MCF 10A (cell line): ENCODE data around the gene RPL36AL. TPM values are rescaled to one million over a fixed set of nuclear protein-coding genes. Genes with fewer than 3 reads are reported as not detected.

ENCODE experiments used
- BruUV-seq: library from RNA; stranded (reverse); fragments of 400-500 nt; replicated peaks from 2 replicates; lab custom pipeline; 2021; lab: Mats Ljungman, UMichigan
- CTCF ChIA-PET: fragments of 300-600 bp; sonication (Branson Sonifier 250); formaldehyde crosslinking; extraction: SDS; loops from one replicate; lab custom pipeline; 2021; ENCODE audit warnings: antibody characterized with exemption, inconsistent platforms; lab: Yijun Ruan, JAX
- POLR2A ChIA-PET: fragments of 300-600, 350-650 bp; sonication (Branson Sonifier 250); formaldehyde crosslinking; extraction: SDS; loops from one replicate; lab custom pipeline; 2020; ENCODE audit warnings: antibody characterized with exemption, inconsistent platforms; lab: Yijun Ruan, JAX
- DNase-seq: peaks from one replicate; pipeline ENCODE4 v3.0.0-alpha.2; 2018; ENCODE audit not compliant: unreplicated experiment
- H3K27ac Mint-ChIP-seq: one replicate; pipeline ENCODE4 v1.8.0; 2022; ENCODE audit warnings: mild to moderate bottlenecking, low read depth, mixed read lengths; ENCODE audit not compliant: unreplicated experiment
- H3K27me3 Mint-ChIP-seq: one replicate; pipeline ENCODE4 v1.8.0; 2022; ENCODE audit warnings: mixed read lengths; ENCODE audit not compliant: insufficient read depth, unreplicated experiment
- H3K36me3 Mint-ChIP-seq: one replicate; pipeline ENCODE4 v1.8.0; 2022; ENCODE audit warnings: mild to moderate bottlenecking, moderate library complexity, mixed read lengths; ENCODE audit not compliant: insufficient read depth, unreplicated experiment
- H3K4me1 Mint-ChIP-seq: one replicate; pipeline ENCODE4 v1.8.0; 2022; ENCODE audit warnings: mixed read lengths; ENCODE audit not compliant: insufficient read depth, unreplicated experiment
- H3K4me3 Mint-ChIP-seq: one replicate; pipeline ENCODE4 v1.8.0; 2022; ENCODE audit warnings: mild to moderate bottlenecking, moderate library complexity, mixed read lengths; ENCODE audit not compliant: unreplicated experiment
- H3K9me3 Mint-ChIP-seq: one replicate; pipeline ENCODE4 v1.8.0; 2022; ENCODE audit warnings: mixed read lengths; ENCODE audit not compliant: unreplicated experiment
- CTCF ChIP-seq: fragments of 200-600 bp; IDR thresholded peaks from one replicate; pipeline ENCODE4 v1.8.0; 2022; ENCODE audit warnings: antibody characterized with exemption, mild to moderate bottlenecking; ENCODE audit not compliant: unreplicated experiment
- intact Hi-C: fragments of 100-400 bp; cut with micrococcal nuclease; formaldehyde crosslinking; loops from 2 replicates; pipeline ENCODE4 v1.14.1; 2022
- total RNA-seq: library from RNA; stranded (reverse); gene quantifications from 2 replicates; pipeline ENCODE4 v1.2.3, GENCODE V29; 2022

Gene RPL36AL
- total RNA-seq, 1 experiment from 2014 or later = 257 TPM

GRCh38 chr14:49598485-49599300 is 21.7 kb downstream of the RPL36AL start, which contains the start of gene LRR1:
LRR1 (plus strand) TSS chr14:49598940; CDS start chr14:49599021, 81 bp downstream.
- peak within 1 kb of the TSS; percentile 99 for H3K27ac Mint-ChIP-seq
- peak; percentile 87 for DNase-seq
- no TSS peak for BruUV-seq
- CTCF ChIA-PET = interaction anchor here (0.6 to 2.4 kb wide), 9 partner anchors 11 to 560 kb away, joined by 3 to 10 read pairs (median 4); partner anchors contain the start of genes KLHDC2, MGAT2, RPL36AL and RPS29
- POLR2A ChIA-PET = interaction anchor here (0.6 to 8.6 kb wide), 10 partner anchors 9 to 181 kb away, joined by 3 to 180 read pairs (median 9); partner anchors contain the start of genes DNAAF2, KLHDC2, MGAT2 and RPL36AL
- no peak for TF ChIP-seq CTCF
- no peaks in the 10 kb centered on the region for H3K36me3 Mint-ChIP-seq
- intact Hi-C loops = loop anchor here (2.0 kb wide), 1 partner anchor 34 kb away; no protein-coding TSS in a partner anchor
- no peaks in the 10 kb centered on the region for H3K27me3 Mint-ChIP-seq
- no peaks in the 10 kb centered on the region for H3K9me3 Mint-ChIP-seq
- H3K4me1 Mint-ChIP-seq = peaks cover 6% of the 10 kb centered on the region
- peak within 1 kb of the TSS; percentile 98 for H3K4me3 Mint-ChIP-seq

- Mint-ChIP-seq H3K36me3 (no peaks in the 10 kb centered on the region), H3K27me3 (no peaks in the 10 kb centered on the region), H3K4me1 (peaks cover 6% of the 10 kb centered on the region), H3K9me3 (no peaks in the 10 kb centered on the region), H3K4me3 (peak overlapping the region; percentile 98), H3K27ac (peak overlapping the region; percentile 99)
- no peak for DNase-seq
- POLR2A ChIA-PET = interaction anchor here (1.0 to 8.6 kb wide), 6 partner anchors 10 to 170 kb away, joined by 3 to 180 read pairs (median 24); partner anchors contain the start of genes DNAAF2, KLHDC2, MGAT2 and RPL36AL
- no TSS peak for BruUV-seq
- CTCF ChIA-PET = interaction anchor here (1.2 to 2.4 kb wide), 5 partner anchors 11 to 171 kb away, joined by 3 to 10 read pairs (median 6); partner anchors contain the start of genes KLHDC2, MGAT2, RPL36AL and RPS29
- intact Hi-C loops = loop anchor here (2.0 kb wide), 1 partner anchor 35 kb away; no protein-coding TSS in a partner anchor
- TF ChIP-seq CTCF = no peak
Observed at GRCh38 chr14:49598189-49598484, 22.3 kb downstream of the RPL36AL start.

- intact Hi-C loops = no loop called here
- no TSS peak for BruUV-seq
- DNase-seq = no peak
- POLR2A ChIA-PET = interaction anchor here (0.7 to 8.6 kb wide), 4 partner anchors 8 to 94 kb away, joined by 3 to 180 read pairs (median 61); partner anchors contain the start of genes MGAT2, RPL36AL and RPS29
- CTCF ChIA-PET = interaction anchor here (0.6 to 1.7 kb wide), 7 partner anchors 8 to 583 kb away, joined by 3 to 17 read pairs (median 4); partner anchors contain the start of gene RPS29
- Mint-ChIP-seq H3K36me3 (peaks cover 5% of the 10 kb centered on the region), H3K9me3 (no peaks in the 10 kb centered on the region), H3K4me1 (no peaks in the 10 kb centered on the region), H3K27ac (no peak overlapping the region), H3K27me3 (no peaks in the 10 kb centered on the region), H3K4me3 (no peak overlapping the region)
- no peak for TF ChIP-seq CTCF
Observed at GRCh38 chr14:49594347-49595091, 25.9 kb downstream of the RPL36AL start.
